Measurements from ENCODE around the gene GNAS. TPM values are rescaled to one million over a fixed set of nuclear protein-coding genes. Genes with fewer than 3 reads are reported as not detected.
A peak's percentile ranks its signal among the peaks of the same experiment; 100 is the strongest.

Gene GNAS
- total RNA-seq, 1 donor, result 474 TPM

- no peak for TF ChIP-seq CTCF (IDR thresholded peaks at IDR 0.05; ENCODE audit: insufficient read depth, low read length)
Observed at GRCh38 chr20:58893355-58894120, 41.0 kb downstream of the GNAS start.

GRCh38 chr20:58894652-58895447, 42.3 kb downstream of the GNAS start:
- DNase-seq (ENCODE audit: low read depth), result no peak
- TF ChIP-seq CTCF (IDR thresholded peaks at IDR 0.05; ENCODE audit: insufficient read depth, low read length), result no peak
- H3K4me3 ChIP-seq (ENCODE audit: low read depth, low read length), result peak overlapping the region; percentile 47

More at GRCh38 chr20:58893355-58894120, 41.0 kb downstream of the GNAS start:
- no peak for DNase-seq (ENCODE audit: low read depth)
- H3K4me3 ChIP-seq (ENCODE audit: low read depth, low read length), result peak overlapping the region; percentile 76

GRCh38 chr20:58895448-58896180, 43.1 kb downstream of the GNAS start:
- H3K4me3 ChIP-seq (ENCODE audit: low read depth, low read length), result peak overlapping the region; percentile 38
- no peak for DNase-seq (ENCODE audit: low read depth)
- no peak for TF ChIP-seq CTCF (IDR thresholded peaks at IDR 0.05; ENCODE audit: insufficient read depth, low read length)

GRCh38 chr20:58896820-58897219, 44.3 kb downstream of the GNAS start:
- no peak for DNase-seq (ENCODE audit: low read depth)

GRCh38 chr20:58897488-58897887, 45.0 kb downstream of the GNAS start:
- DNase-seq (ENCODE audit: low read depth), result no peak
- TF ChIP-seq CTCF (IDR thresholded peaks at IDR 0.05; ENCODE audit: insufficient read depth, low read length), result no peak
- no peak overlapping the region for H3K4me3 ChIP-seq (ENCODE audit: low read depth, low read length)

More at GRCh38 chr20:58896820-58897219, 44.3 kb downstream of the GNAS start:
- no peak for TF ChIP-seq CTCF (IDR thresholded peaks at IDR 0.05; ENCODE audit: insufficient read depth, low read length)
- H3K4me3 ChIP-seq (ENCODE audit: low read depth, low read length), result no peak overlapping the region

GRCh38 chr20:58898629-58899408, 46.3 kb downstream of the GNAS start:
- no peak for TF ChIP-seq CTCF (IDR thresholded peaks at IDR 0.05; ENCODE audit: insufficient read depth, low read length)
- DNase-seq (ENCODE audit: low read depth), result no peak
- no peak overlapping the region for H3K4me3 ChIP-seq (ENCODE audit: low read depth, low read length)

Measured in fibroblast of the aortic adventitia (primary cell).